PC-9 (cell line): ENCODE data around the gene KRIT1.

Source experiments
- EZH2 ChIP-seq: fragments of 200-600 bp; sonication (generic); IDR thresholded peaks from 2 replicates; pipeline ENCODE4 v1.8.0; 2017; ENCODE audit warnings: antibody characterized with exemption, low read depth
- TF ChIP-seq, protein P1 (sequence below): fragments of 200-600 bp; sonication (generic); conservative IDR thresholded peaks from 2 replicates; pipeline ENCODE4 v1.6.1; 2017; ENCODE audit warnings: mixed run types, antibody characterized with exemption, mild to moderate bottlenecking, moderate library complexity

DNA sequence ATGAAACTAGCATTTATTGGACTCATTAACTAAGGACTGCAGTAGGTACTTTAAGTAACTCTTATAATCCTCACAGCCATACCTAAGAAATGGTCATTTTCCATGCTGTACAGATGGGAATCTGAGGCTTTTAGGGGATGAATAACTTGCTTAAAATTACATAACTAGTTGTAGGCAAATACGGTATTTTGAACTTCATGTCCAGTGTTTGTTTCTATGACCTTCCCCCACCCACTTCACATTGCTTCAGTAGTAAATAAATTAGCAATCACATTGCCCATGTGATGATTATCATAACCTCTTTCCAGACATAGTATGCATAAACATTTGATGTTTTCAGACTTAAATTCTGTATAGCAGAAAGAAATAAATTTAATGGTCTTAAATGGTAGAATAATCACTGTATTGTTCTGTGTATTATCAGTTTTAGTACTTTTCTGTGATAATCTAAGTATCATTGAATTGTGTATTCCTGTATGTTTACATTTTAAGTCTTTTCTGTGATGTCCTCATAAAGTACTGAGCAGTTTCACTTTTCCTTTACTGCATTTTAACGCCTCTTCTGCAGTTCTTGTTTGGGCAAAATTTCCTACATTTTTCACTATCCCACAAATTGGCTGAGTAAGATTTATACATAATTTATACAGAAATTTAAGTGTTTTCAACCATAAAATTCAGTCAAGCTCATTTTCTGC lies 48.3 kb upstream of the KRIT1 start:
- TF ChIP-seq, protein P1, sequence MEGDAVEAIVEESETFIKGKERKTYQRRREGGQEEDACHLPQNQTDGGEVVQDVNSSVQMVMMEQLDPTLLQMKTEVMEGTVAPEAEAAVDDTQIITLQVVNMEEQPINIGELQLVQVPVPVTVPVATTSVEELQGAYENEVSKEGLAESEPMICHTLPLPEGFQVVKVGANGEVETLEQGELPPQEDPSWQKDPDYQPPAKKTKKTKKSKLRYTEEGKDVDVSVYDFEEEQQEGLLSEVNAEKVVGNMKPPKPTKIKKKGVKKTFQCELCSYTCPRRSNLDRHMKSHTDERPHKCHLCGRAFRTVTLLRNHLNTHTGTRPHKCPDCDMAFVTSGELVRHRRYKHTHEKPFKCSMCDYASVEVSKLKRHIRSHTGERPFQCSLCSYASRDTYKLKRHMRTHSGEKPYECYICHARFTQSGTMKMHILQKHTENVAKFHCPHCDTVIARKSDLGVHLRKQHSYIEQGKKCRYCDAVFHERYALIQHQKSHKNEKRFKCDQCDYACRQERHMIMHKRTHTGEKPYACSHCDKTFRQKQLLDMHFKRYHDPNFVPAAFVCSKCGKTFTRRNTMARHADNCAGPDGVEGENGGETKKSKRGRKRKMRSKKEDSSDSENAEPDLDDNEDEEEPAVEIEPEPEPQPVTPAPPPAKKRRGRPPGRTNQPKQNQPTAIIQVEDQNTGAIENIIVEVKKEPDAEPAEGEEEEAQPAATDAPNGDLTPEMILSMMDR = no peak
- TF ChIP-seq EZH2 = no peak
